SK-N-SH (cell line): ENCODE results near the gene ZNF296. TPM values are rescaled to one million over a fixed set of nuclear protein-coding genes. Genes with fewer than 3 reads are reported as not detected.

Source experiments
- CHD2 ChIP-seq: fragments of 150-350 bp; IDR thresholded peaks from 2 replicates; pipeline ENCODE4 v1.6.1; 2018; ENCODE audit warnings: low read length; ENCODE audit not compliant: partially characterized antibody
- ELF1 ChIP-seq: IDR thresholded peaks from 2 replicates; pipeline ENCODE4 v1.4.0; 2012
- EP300 ChIP-seq, 2 experiments: IDR thresholded peaks; 2 replicates each; pipeline versions ENCODE4 v1.4.0 to v1.6.1; 2012; ENCODE audit warnings: borderline replicate concordance in 1 of 2, low read depth in 1 of 2, low read length in 1 of 2
- EZH2phosphoT487 ChIP-seq: fragments of 200-600 bp; sonication (generic); IDR thresholded peaks from 2 replicates; pipeline ENCODE4 v1.6.1; 2017; ENCODE audit warnings: low read depth, mixed run types, mild to moderate bottlenecking, antibody characterized with exemption, moderate library complexity, borderline replicate concordance
- FOSL2 ChIP-seq: IDR thresholded peaks from 2 replicates; pipeline ENCODE4 v1.4.0; 2012; ENCODE audit warnings: low read depth, mild to moderate bottlenecking, moderate library complexity, borderline replicate concordance
- FOXM1 ChIP-seq: IDR thresholded peaks from 2 replicates; pipeline ENCODE4 v1.4.0; 2012; ENCODE audit warnings: low read depth, mild to moderate bottlenecking
- GATA2 ChIP-seq: sonication (generic); formaldehyde crosslinking; IDR thresholded peaks from 2 replicates; pipeline ENCODE4 v1.5.0; 2020; ENCODE audit warnings: mild to moderate bottlenecking, missing genetic modification reagents
- IRF3 ChIP-seq: fragments of 150-350 bp; IDR thresholded peaks from 2 replicates; pipeline ENCODE4 v1.6.1; 2016; ENCODE audit warnings: mild to moderate bottlenecking, low read depth, low read length
- JUND ChIP-seq: IDR thresholded peaks from 2 replicates; pipeline ENCODE4 v1.4.0; 2012
- MAX ChIP-seq: IDR thresholded peaks from 2 replicates; pipeline ENCODE4 v1.4.0; 2012; ENCODE audit warnings: low read depth
- MEF2A ChIP-seq: IDR thresholded peaks from 2 replicates; pipeline ENCODE4 v1.4.0; 2012; ENCODE audit warnings: low read depth, borderline replicate concordance
- MXI1 ChIP-seq: IDR thresholded peaks from 2 replicates; pipeline ENCODE4 v1.6.1; 2012; ENCODE audit warnings: mild to moderate bottlenecking, low read depth, low read length, improper control_type of control experiment
- NFIC ChIP-seq: IDR thresholded peaks from 2 replicates; pipeline ENCODE4 v1.4.0; 2012; ENCODE audit warnings: borderline replicate concordance
- RAD21 ChIP-seq: IDR thresholded peaks from 2 replicates; pipeline ENCODE4 v1.6.1; 2012; ENCODE audit warnings: mild to moderate bottlenecking, low read length
- RCOR1 ChIP-seq: fragments of 150-350 bp; IDR thresholded peaks from 2 replicates; pipeline ENCODE4 v1.6.1; 2017; ENCODE audit warnings: antibody characterized with exemption, low read length
- REST ChIP-seq: IDR thresholded peaks from 2 replicates; pipeline ENCODE4 v1.6.1; 2012; ENCODE audit warnings: mild to moderate bottlenecking, low read depth, low read length, moderate library complexity
- RFX5 ChIP-seq: IDR thresholded peaks from 2 replicates; pipeline ENCODE4 v1.6.1; 2012; ENCODE audit warnings: mild to moderate bottlenecking, improper control_type of control experiment, low read length
- RXRA ChIP-seq: IDR thresholded peaks from 2 replicates; pipeline ENCODE4 v1.4.0; 2012; ENCODE audit warnings: low read depth, mild to moderate bottlenecking, borderline replicate concordance
- SIN3A ChIP-seq: IDR thresholded peaks from 2 replicates; pipeline ENCODE4 v1.6.1; 2012; ENCODE audit warnings: low read depth, mild to moderate bottlenecking, low read length, moderate library complexity, borderline replicate concordance
- SMC3 ChIP-seq: IDR thresholded peaks from 2 replicates; pipeline ENCODE4 v1.6.1; 2012; ENCODE audit warnings: low read depth, low read length, improper control_type of control experiment
- TAF1 ChIP-seq: IDR thresholded peaks from 2 replicates; pipeline ENCODE4 v1.6.1; 2012; ENCODE audit warnings: low read depth, mild to moderate bottlenecking, low read length, moderate library complexity, borderline replicate concordance
- TCF12 ChIP-seq: IDR thresholded peaks from 2 replicates; pipeline ENCODE4 v1.4.0; 2012
- TEAD4 ChIP-seq: IDR thresholded peaks from 2 replicates; pipeline ENCODE4 v1.4.0; 2012; ENCODE audit warnings: mild to moderate bottlenecking, borderline replicate concordance; ENCODE audit not compliant: insufficient read depth
- YY1 ChIP-seq: IDR thresholded peaks from 2 replicates; pipeline ENCODE4 v1.4.0; 2012; ENCODE audit warnings: low read depth, mild to moderate bottlenecking
- ZBTB33 ChIP-seq: IDR thresholded peaks from 2 replicates; pipeline ENCODE4 v1.4.0; 2012; ENCODE audit warnings: low read depth, borderline replicate concordance
- polyA plus RNA-seq, 3 experiments: library from polyadenylated mRNA; depleted of rRNA; stranded (reverse); fragments of >200 nt; gene quantifications; 2 replicates each; pipeline ENCODE4 v1.2.3, GENCODE V29; 2012

Gene ZNF296
- polyA plus RNA-seq, 1 of the 3 experiments (the other 2 are of a cell fraction): 0.21 TPM

GRCh38 chr19:45091031-45091923, 15.0 kb upstream of the ZNF296 start (continued):
- TF ChIP-seq TCF12 (0 out of 2 replicates have a peak, but pooled peaks have one; percentile 4), FOXM1 (no peak), REST (no peak), EP300 (IDR thresholded peaks at IDR 0.05; ENCODE audit: borderline replicate concordance in 1 of 2, low read depth in 1 of 2, low read length in 1 of 2) (peak; percentile 56 to 98; a peak in 3 of 4 replicates), FOSL2 (peak; percentile 1; the same call in 1 of the 2 replicates), MAX (peak; percentile 84), RFX5 (no peak), YY1 (peak; percentile 78; the same call in 1 of the 2 replicates), TAF1 (no peak; the same call in 1 of the 2 replicates), ZBTB33 (0 out of 2 replicates have a peak, but pooled peaks have one; percentile 42), SMC3 (no peak), EZH2phosphoT487 (no peak), RXRA (no peak), ELF1 (peak; percentile 15; the same call in 1 of the 2 replicates), CHD2 (peak; percentile 79), MEF2A (no peak), GATA2 (CRISPR knock-in tag) (no peak), SIN3A (peak; percentile 95), JUND (no peak), IRF3 (no peak), RAD21 (no peak), TEAD4 (peak; percentile 1; the same call in 1 of the 2 replicates), MXI1 (peak; percentile 72; the same call in 1 of the 2 replicates), NFIC (no peak), RCOR1 (peak; percentile 39; the same call in 1 of the 2 replicates)
